Activated naive CD8-positive, alpha-beta T cell treated with anti-CD3 and anti-CD28 coated beads, Interleukin-2, amount 50 U/mL, for 16 hours (primary cell): ENCODE data around the gene RECK.

Experiments used
- DNase-seq: peaks from one replicate; pipeline ENCODE4 v3.0.0-alpha.2; 2020; ENCODE audit warnings: low read depth, low spot score

Gene RECK

GRCh38 chr9:36029202-36029601 lies 7.5 kb upstream of the RECK start:
- no peak for DNase-seq

- DNase-seq: no peak
These were observed 6.8 kb upstream of the RECK start for GRCh38 chr9:36029765-36030528.

- no peak for DNase-seq
These were observed 5.8 kb upstream of the RECK start for GRCh38 chr9:36030871-36031270.

DNA sequence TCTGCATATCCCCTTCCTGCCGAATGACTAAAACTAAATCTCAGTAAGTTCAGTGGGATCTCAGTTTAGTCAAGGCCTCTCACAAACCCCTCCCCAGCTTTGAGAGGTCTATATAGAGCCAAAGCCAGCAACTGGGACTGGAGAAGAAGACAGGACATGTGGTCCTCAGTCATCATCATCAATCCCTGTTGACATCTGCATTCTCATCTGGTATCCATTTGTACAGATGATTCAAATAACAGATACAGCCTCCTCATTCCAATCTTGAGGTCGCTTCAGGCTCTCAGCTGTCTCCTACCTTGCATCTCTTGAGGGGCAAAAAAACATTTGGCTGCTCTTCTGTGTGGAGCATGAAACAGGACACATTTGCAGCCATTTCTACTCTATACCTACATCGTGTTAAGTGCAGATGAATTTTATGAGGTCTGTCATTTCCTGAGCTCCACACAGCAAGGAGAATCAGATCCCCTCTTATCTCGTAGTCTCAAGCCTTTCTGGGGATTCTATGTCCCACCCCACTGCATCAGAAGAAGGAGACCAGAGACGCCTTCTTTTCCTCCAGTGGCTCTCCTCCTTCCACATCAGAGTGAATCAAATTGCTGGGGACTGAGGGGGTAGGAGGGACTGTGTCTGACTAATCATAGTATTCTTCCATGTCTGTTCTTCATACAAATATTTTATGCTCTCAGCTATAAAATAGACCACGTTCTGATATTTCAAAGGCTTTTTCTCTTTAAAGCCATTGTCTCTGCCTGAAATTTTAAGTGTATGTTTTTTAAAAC lies 4.7 kb upstream of the RECK start:
- no peak for DNase-seq

GRCh38 chr9:36033788-36034187 lies 2.9 kb upstream of the RECK start:
- no peak for DNase-seq

- no peak for DNase-seq
These were observed 2.5 kb upstream of the RECK start for GRCh38 chr9:36034234-36034633.

DNA sequence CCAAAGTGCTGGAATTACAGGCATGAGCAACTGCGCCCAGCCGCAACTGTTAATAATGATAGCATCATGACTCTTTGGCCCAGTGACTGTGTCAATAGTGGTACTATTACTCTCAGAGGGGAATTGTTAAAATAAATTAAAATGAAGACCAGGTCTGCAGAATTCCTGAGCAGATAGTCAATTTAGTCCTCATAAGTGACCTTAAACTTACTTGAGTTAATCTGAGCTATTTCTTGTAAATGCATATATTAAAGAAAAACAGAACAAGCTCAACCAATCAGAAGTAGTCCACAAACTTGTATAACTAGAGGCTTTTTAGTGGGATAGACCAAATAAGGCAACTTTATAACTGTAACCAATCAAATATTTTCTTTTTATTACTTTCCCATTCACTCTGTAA lies 1.7 kb upstream of the RECK start:
- no peak for DNase-seq

DNA sequence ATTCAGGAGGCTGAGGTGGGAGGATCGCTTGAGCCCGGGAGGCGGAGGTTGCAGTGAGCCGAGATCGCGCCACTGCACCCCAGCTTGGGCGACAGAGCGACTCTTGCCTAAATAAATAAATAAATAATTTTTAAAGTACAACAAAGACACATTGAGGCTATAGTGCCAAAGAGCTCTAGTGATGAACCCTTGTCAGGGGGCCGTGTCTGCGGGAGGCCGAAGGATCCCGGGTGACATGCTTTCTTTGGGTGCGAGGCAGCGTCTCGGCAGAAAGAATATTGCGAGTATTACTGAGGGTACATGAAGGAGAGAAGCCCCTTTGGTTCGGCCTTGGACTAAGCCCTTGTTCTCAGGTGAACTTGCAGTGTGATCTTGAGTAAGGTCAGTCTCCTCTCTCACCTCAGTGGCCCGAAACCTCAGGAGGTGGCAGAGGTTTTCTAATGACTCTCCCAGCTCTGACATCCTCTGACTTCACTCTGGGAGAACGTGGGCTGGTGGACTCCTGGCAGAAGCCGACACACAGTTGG lies 397 bp upstream of the RECK start:
- DNase-seq: no peak

- DNase-seq: no peak
These were observed 923 bp downstream of the RECK start for GRCh38 chr9:36037549-36038122.

- DNase-seq: no peak
These were observed 2.4 kb downstream of the RECK start for GRCh38 chr9:36039121-36039520.

- no peak for DNase-seq
These were observed 3.0 kb downstream of the RECK start for GRCh38 chr9:36039696-36040095.

DNA sequence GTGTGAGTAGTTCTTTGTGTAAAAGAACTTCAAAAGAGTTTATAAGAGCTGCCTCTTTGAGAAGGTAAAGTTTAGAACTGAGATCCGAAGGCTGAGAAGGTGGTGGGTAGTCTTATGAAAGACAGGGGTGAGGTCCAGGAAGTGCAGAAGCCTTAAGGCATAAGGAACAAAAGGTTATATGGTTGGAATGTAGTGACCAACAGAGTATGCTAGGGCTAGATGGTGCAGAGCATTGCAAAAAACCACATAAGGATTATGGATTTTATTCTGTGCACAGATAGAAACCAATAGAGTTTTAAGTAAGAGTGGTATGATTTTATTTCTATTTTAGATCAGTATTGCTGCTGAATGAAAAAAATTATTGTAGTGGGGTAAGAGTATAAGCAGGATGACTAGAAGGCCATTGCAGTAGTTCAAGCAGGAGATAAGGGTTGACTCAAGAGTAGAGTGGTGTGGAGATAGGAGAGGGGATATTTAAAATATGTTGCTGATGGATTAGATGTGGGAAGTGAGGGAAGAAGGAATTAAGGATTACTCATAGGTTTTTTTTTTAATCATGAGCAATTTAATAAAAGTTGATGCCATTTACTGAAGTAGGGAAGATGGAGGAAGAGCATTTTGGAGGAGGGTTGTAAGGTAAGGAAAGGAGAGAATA lies 3.7 kb downstream of the RECK start:
- no peak for DNase-seq

DNA sequence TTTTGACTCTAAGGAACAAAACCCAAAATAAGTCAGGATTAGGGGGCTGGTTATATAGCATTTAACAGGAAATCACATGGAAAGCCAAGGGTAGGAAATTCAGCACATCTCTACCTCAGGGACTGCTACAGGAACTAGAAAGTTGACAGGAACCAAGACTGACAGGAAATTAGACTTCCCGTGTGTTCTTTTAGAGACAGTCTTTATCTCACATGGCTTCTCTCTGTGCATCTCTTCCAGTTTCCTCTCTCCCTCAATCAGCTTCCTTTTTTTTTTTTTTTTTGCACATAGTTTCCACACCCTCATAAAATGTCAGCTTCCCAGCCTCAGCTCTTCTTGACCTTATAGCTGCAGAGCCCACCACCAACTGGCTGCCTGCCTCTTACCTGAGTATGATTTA lies 4.8 kb downstream of the RECK start:
- no peak for DNase-seq

GRCh38 chr9:36045610-36046009 lies 8.9 kb downstream of the RECK start:
- DNase-seq: no peak

DNA sequence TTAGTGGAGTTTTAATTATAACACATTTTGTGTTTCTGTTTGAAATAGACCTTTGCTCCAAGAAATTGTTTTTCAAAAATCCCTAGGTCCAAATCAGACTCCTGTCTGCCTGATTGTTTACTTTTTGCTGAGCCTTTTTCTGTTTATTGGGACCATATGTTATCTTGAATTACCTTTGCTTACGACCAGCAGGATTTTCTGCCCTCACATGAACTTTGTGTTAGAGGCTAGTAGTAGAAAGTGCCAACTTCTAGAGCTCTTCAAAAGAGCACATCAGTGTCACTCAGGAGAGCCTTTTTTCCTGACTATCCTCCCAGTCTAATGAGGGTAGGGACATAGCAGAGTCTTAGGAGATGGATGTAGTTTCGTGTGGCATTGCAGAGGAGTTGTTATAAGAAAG lies 10.2 kb downstream of the RECK start:
- no peak for DNase-seq

GRCh38 chr9:36049408-36049807 lies 12.7 kb downstream of the RECK start:
- DNase-seq: no peak

- DNase-seq: no peak
These were observed 13.8 kb downstream of the RECK start for GRCh38 chr9:36050476-36050875.

DNA sequence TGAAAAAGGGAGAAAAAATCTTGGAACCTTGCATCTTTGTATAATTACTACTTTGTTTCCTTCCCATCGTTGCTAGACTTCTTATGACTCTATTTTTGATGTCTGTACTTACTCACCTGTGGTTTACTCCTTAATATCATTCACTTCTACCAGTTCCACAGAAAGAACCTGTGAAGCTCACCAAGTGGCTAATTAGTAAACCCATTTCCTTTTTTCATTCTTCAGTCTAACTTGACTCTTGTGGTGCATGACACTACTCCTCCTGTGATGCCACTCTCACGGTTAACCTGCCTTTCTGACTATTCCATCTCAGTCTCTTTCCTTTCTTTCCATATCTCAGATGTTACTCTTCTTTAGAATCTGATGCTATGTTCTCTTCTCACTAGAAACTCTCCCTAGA lies 14.6 kb downstream of the RECK start:
- no peak for DNase-seq

DNA sequence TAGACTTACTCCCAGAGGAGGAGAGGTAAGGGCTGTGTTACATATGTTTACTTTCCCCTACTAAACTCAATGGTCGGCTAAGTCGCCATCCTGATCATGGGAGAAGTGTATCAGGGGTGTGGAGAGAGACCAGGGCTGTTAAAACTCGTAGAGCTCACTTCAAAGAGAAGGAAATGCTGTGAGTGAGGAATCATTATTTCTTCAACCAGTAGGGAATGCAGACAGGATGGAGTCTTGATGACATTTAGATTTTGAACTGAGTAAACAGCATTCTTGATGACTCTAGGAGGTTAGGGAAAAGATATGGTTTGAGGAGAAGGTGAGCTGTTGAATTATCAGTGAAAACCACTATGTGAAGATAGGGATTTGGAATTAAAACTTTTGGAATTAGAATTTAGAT lies 17.3 kb downstream of the RECK start:
- DNase-seq: no peak

GRCh38 chr9:36056896-36057295 lies 20.2 kb downstream of the RECK start:
- no peak for DNase-seq

DNA sequence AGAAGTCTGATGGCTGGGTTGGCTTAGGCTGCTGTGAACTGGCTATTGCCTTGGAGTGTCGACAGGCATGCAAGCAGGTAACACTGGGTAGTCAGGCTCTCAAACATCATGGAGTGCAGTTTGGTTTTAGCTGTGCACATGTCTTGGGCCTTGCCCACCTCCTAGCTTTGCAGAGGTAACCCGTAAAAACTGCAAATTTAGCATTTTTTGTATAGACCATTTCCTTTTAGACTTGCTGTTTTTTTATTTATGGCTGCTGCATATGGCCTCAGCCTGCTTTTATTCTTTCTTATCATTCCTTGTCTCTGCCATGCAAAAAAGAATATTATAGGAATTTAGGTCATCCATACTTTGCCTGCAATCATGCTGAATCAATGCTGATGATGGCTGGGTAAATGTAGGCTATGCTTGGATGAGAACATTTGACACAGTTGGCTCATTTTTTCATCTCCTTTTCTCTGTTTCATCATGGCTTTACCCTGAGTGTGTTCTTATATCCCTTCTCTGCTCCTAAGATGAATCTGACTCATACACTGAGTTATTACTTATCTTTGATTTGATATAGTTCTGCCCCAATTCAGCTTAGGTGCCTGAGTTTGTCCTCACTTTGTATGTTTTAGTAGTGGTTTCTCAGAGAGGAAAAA lies 27.2 kb downstream of the RECK start:
- no peak for DNase-seq
